HepG2 (cell line): ENCODE data around the gene CIITA. TPM values are rescaled to one million over a fixed set of nuclear protein-coding genes. Genes with fewer than 3 reads are reported as not detected.

Source experiments
- ARHGAP35 ChIP-seq: sonication (generic); formaldehyde crosslinking; IDR thresholded peaks from 2 replicates; pipeline ENCODE4 v1.9.0; 2022; ENCODE audit warnings: mild to moderate bottlenecking, inconsistent platforms, moderate library complexity, missing genetic modification reagents, borderline replicate concordance
- CERS6 ChIP-seq: sonication (generic); formaldehyde crosslinking; IDR thresholded peaks from 2 replicates; pipeline ENCODE4 v1.5.0; 2020; ENCODE audit warnings: missing genetic modification reagents
- EED ChIP-seq: sonication (generic); formaldehyde crosslinking; IDR thresholded peaks from 2 replicates; pipeline ENCODE4 v1.5.0; 2020; ENCODE audit warnings: mild to moderate bottlenecking, missing genetic modification reagents
- GPBP1L1 ChIP-seq: sonication (generic); formaldehyde crosslinking; IDR thresholded peaks from 2 replicates; pipeline ENCODE4 v1.5.0; 2020; ENCODE audit warnings: mild to moderate bottlenecking, missing genetic modification reagents
- HMGXB4 ChIP-seq, 2 experiments: sonication (generic) in 1 of 2; formaldehyde crosslinking in 1 of 2; IDR thresholded peaks; 2 replicates each; pipeline versions ENCODE4 v1.4.0 to v1.6.1; 2018 to 2020; ENCODE audit warnings: missing genetic modification reagents in 2 of 2, borderline replicate concordance in 1 of 2, low read depth in 1 of 2, mild to moderate bottlenecking in 1 of 2, missing biosample characterization in 1 of 2
- KDM5A ChIP-seq: fragments of 200-600 bp; sonication (generic); IDR thresholded peaks from 2 replicates; pipeline ENCODE4 v1.7.0; 2018; ENCODE audit warnings: antibody characterized with exemption, mild to moderate bottlenecking, low read length, borderline replicate concordance
- MED13 ChIP-seq: sonication (generic); formaldehyde crosslinking; IDR thresholded peaks from 2 replicates; pipeline ENCODE4 v1.5.0; 2020; ENCODE audit warnings: missing genetic modification reagents
- MEIS1 ChIP-seq: sonication (generic); formaldehyde crosslinking; IDR thresholded peaks from 2 replicates; pipeline ENCODE4 v1.9.0; 2021; ENCODE audit warnings: mild to moderate bottlenecking, missing genetic modification reagents, moderate library complexity, borderline replicate concordance
- NBN ChIP-seq: fragments of 450-650 bp; conservative IDR thresholded peaks from 2 replicates; pipeline ENCODE4 v1.6.1; 2017
- SMARCC2 ChIP-seq: fragments of 450-650 bp; IDR thresholded peaks from 2 replicates; pipeline ENCODE4 v1.6.1; 2017; ENCODE audit warnings: antibody characterized with exemption, mild to moderate bottlenecking
- SRSF1 ChIP-seq: fragments of 200-400 bp; formaldehyde crosslinking; optimal IDR thresholded peaks from 2 replicates; pipeline ENCODE3; 2017; ENCODE audit warnings: mild to moderate bottlenecking, low read depth, low read length, moderate library complexity
- TFDP1 ChIP-seq: IDR thresholded peaks from 2 replicates; pipeline ENCODE4 v1.6.1; 2016; ENCODE audit warnings: missing compliant biosample characterization, missing genetic modification reagents, borderline replicate concordance
- TP53 ChIP-seq: sonication (generic); formaldehyde crosslinking; conservative IDR thresholded peaks from 2 replicates; pipeline ENCODE4 v1.4.0; 2020; ENCODE audit warnings: missing genetic modification reagents
- U2AF2 ChIP-seq: fragments of 200-400 bp; formaldehyde crosslinking; IDR thresholded peaks from 2 replicates; pipeline ENCODE4 v1.6.1; 2017; ENCODE audit warnings: low read depth, mild to moderate bottlenecking, low read length
- ZBTB8A ChIP-seq: sonication (generic); formaldehyde crosslinking; IDR thresholded peaks from 2 replicates; pipeline ENCODE4 v1.4.0; 2020; ENCODE audit warnings: mild to moderate bottlenecking, low read depth, missing genetic modification reagents, borderline replicate concordance
- ZFP41 ChIP-seq: sonication (generic); formaldehyde crosslinking; IDR thresholded peaks from 2 replicates; pipeline ENCODE4 v1.4.0; 2020; ENCODE audit warnings: mild to moderate bottlenecking, missing genetic modification reagents, borderline replicate concordance
- ZNF33B ChIP-seq: sonication (generic); formaldehyde crosslinking; IDR thresholded peaks from 2 replicates; pipeline ENCODE4 v1.5.1; 2020; ENCODE audit warnings: mild to moderate bottlenecking, missing genetic modification reagents
- ZNF350 ChIP-seq: sonication (generic); formaldehyde crosslinking; IDR thresholded peaks from 2 replicates; pipeline ENCODE4 v1.4.0; 2020; ENCODE audit warnings: mild to moderate bottlenecking, low read depth, missing genetic modification reagents, borderline replicate concordance
- ZNF414 ChIP-seq: sonication (generic); formaldehyde crosslinking; IDR thresholded peaks from 2 replicates; pipeline ENCODE4 v1.5.0; 2020; ENCODE audit warnings: missing genetic modification reagents
- ZNF460 ChIP-seq: sonication (generic); formaldehyde crosslinking; IDR thresholded peaks from 2 replicates; pipeline ENCODE4 v1.5.1; 2020; ENCODE audit warnings: missing genetic modification reagents, mild to moderate bottlenecking, borderline replicate concordance
- ZNF543 ChIP-seq: sonication (generic); formaldehyde crosslinking; IDR thresholded peaks from 2 replicates; pipeline ENCODE4 v1.4.0; 2020; ENCODE audit warnings: mild to moderate bottlenecking, missing genetic modification reagents
- ZNF83 ChIP-seq: sonication (generic); formaldehyde crosslinking; IDR thresholded peaks from 2 replicates; pipeline ENCODE4 v1.4.0; 2020; ENCODE audit warnings: missing genetic modification reagents, mild to moderate bottlenecking, borderline replicate concordance
- ZZZ3 ChIP-seq: sonication (generic); formaldehyde crosslinking; IDR thresholded peaks from 2 replicates; pipeline ENCODE4 v1.4.0; 2020; ENCODE audit warnings: missing genetic modification reagents, mild to moderate bottlenecking, borderline replicate concordance
- polyA plus RNA-seq, 8 experiments: library from polyadenylated mRNA; depleted of rRNA in 3 of 8; stranded (reverse) in 7 of 8; unstranded in 1 of 8; fragments of >200 nt; fragmentation: Illumina TruSeq in 4 of 8; extraction: Trizol in 4 of 8; gene quantifications; 2 replicates each; pipeline versions ENCODE4 v1.2.1 to v1.2.3, GENCODE V29; 2011 to 2016; ENCODE audit warnings: low read depth in 4 of 8, missing spikeins in 1 of 8, mixed read lengths in 1 of 8; ENCODE audit not compliant: insufficient read depth in 1 of 8
- total RNA-seq, 5 experiments: library from RNA; depleted of rRNA; stranded (reverse); fragments of >200 nt; fragmentation: Illumina TruSeq; extraction: Trizol; gene quantifications; 2 replicates each; pipeline ENCODE4 v1.2.3, GENCODE V29; 2016; ENCODE audit warnings: low read depth in 1 of 5

Gene CIITA
- total and polyA plus RNA-seq, 2 of the 13 experiments (the other 11 are each of a cell fraction or from before 2014, with no cell fraction given) = 0.08 to 0.09 TPM

- TF ChIP-seq ZBTB8A (CRISPR knock-in tag) = no peak
- peak; percentile 75; the same call in 1 of the 2 replicates for TF ChIP-seq KDM5A
- TF ChIP-seq MEIS1 (CRISPR knock-in tag) = peak; percentile 99
- no peak for TF ChIP-seq GPBP1L1 (CRISPR knock-in tag)
- peak; percentile 98 for TF ChIP-seq ZZZ3
- no peak for TF ChIP-seq NBN
- peak; percentile 22; the same call in 1 of the 2 replicates for TF ChIP-seq EED (CRISPR knock-in tag)
- TF ChIP-seq TP53 (CRISPR knock-in tag) = peak; percentile 63; the same call in 1 of the 2 replicates
- TF ChIP-seq TFDP1 (CRISPR knock-in tag) = peak; percentile 95
- peak; percentile 73; the same call in 1 of the 2 replicates for TF ChIP-seq MED13 (CRISPR knock-in tag)
- peak; percentile 94 for TF ChIP-seq ZNF543 (CRISPR knock-in tag)
- no peak for TF ChIP-seq SMARCC2
- peak; percentile 97 to 98; a peak in 3 of 4 replicates for TF ChIP-seq HMGXB4 (CRISPR knock-in tag; IDR thresholded peaks at IDR 0.05; ENCODE audit: borderline replicate concordance in 1 of 2, low read depth in 1 of 2)
- peak; percentile 80; the same call in 1 of the 2 replicates for TF ChIP-seq ZNF33B (CRISPR knock-in tag)
- peak; percentile 98 for TF ChIP-seq ARHGAP35 (CRISPR knock-in tag)
- no peak for TF ChIP-seq U2AF2
- no peak for TF ChIP-seq ZNF460
- TF ChIP-seq SRSF1 = peak; percentile 81
- peak; percentile 99 for TF ChIP-seq ZNF350 (CRISPR knock-in tag)
- peak; percentile 94; the same call in 1 of the 2 replicates for TF ChIP-seq ZNF83 (CRISPR knock-in tag)
- TF ChIP-seq ZNF414 = peak; percentile 85; the same call in 1 of the 2 replicates
- TF ChIP-seq ZFP41 (CRISPR knock-in tag) = peak; percentile 65; the same call in 1 of the 2 replicates
- no peak for TF ChIP-seq CERS6 (CRISPR knock-in tag)
Measured at GRCh38 chr16:10944249-10945064, 67.5 kb downstream of the CIITA start, which contains the start of gene CLEC16A (continued).
